ENCODE data around the gene CYRIA.

CYRIA gene

GRCh38 chr2:16635791-16636699 lies 29.6 kb downstream of the CYRIA start:
- DNase-seq (ENCODE audit: insufficient read length, low spot score) (no peak), FAIRE-seq (no peak)
- TF ChIP-seq POU2F2 (IDR thresholded peaks at IDR 0.05; ENCODE audit: low read depth, low read length): no peak
- TF ChIP-seq SPI1 (IDR thresholded peaks at IDR 0.05; ENCODE audit: low read depth, low read length): no peak
- no peak for TF ChIP-seq POLR2A (IDR thresholded peaks at IDR 0.05; ENCODE audit: low read depth, low read length)
- TF ChIP-seq PAX5 (IDR thresholded peaks at IDR 0.05; ENCODE audit: insufficient read depth, low read length, severe bottlenecking): no peak
- TF ChIP-seq TAF1 (IDR thresholded peaks at IDR 0.05; ENCODE audit: low read depth, low read length): no peak
- TF ChIP-seq POLR2AphosphoS5 (IDR thresholded peaks at IDR 0.05; ENCODE audit: low read depth, low read length): no peak

- DNase-seq (ENCODE audit: insufficient read length, low spot score) (no peak), FAIRE-seq (no peak)
- TF ChIP-seq POLR2AphosphoS5 (IDR thresholded peaks at IDR 0.05; ENCODE audit: low read depth, low read length): no peak
- TF ChIP-seq POLR2A (IDR thresholded peaks at IDR 0.05; ENCODE audit: low read depth, low read length): no peak
- TF ChIP-seq SPI1 (IDR thresholded peaks at IDR 0.05; ENCODE audit: low read depth, low read length): no peak
- TF ChIP-seq TAF1 (IDR thresholded peaks at IDR 0.05; ENCODE audit: low read depth, low read length): no peak
- no peak for TF ChIP-seq PAX5 (IDR thresholded peaks at IDR 0.05; ENCODE audit: insufficient read depth, low read length, severe bottlenecking)
- no peak for TF ChIP-seq POU2F2 (IDR thresholded peaks at IDR 0.05; ENCODE audit: low read depth, low read length)
These were observed 31.8 kb downstream of the CYRIA start for GRCh38 chr2:16633621-16634430.

GRCh38 chr2:16632598-16632997 lies 33.0 kb downstream of the CYRIA start:
- DNase-seq (ENCODE audit: insufficient read length, low spot score) (no peak), FAIRE-seq (no peak)
- no peak for TF ChIP-seq POLR2A (IDR thresholded peaks at IDR 0.05; ENCODE audit: low read depth, low read length)
- TF ChIP-seq POU2F2 (IDR thresholded peaks at IDR 0.05; ENCODE audit: low read depth, low read length): no peak
- TF ChIP-seq SPI1 (IDR thresholded peaks at IDR 0.05; ENCODE audit: low read depth, low read length): no peak
- no peak for TF ChIP-seq PAX5 (IDR thresholded peaks at IDR 0.05; ENCODE audit: insufficient read depth, low read length, severe bottlenecking)
- TF ChIP-seq TAF1 (IDR thresholded peaks at IDR 0.05; ENCODE audit: low read depth, low read length): no peak
- TF ChIP-seq POLR2AphosphoS5 (IDR thresholded peaks at IDR 0.05; ENCODE audit: low read depth, low read length): no peak

- no peak for DNase-seq (ENCODE audit: insufficient read length, low spot score)
- TF ChIP-seq TAF1 (IDR thresholded peaks at IDR 0.05; ENCODE audit: low read depth, low read length): no peak
- TF ChIP-seq POU2F2 (IDR thresholded peaks at IDR 0.05; ENCODE audit: low read depth, low read length): no peak
- TF ChIP-seq PAX5 (IDR thresholded peaks at IDR 0.05; ENCODE audit: insufficient read depth, low read length, severe bottlenecking): no peak
- TF ChIP-seq SPI1 (IDR thresholded peaks at IDR 0.05; ENCODE audit: low read depth, low read length): peak; percentile 78
- no peak for FAIRE-seq
These were observed 35.2 kb downstream of the CYRIA start for GRCh38 chr2:16630463-16630862.

- no peak for FAIRE-seq
These were observed 35.9 kb downstream of the CYRIA start for GRCh38 chr2:16629770-16630169.

GRCh38 chr2:16629044-16629443 lies 36.6 kb downstream of the CYRIA start:
- no peak for DNase-seq (ENCODE audit: insufficient read length, low spot score)
- no peak for FAIRE-seq
- TF ChIP-seq POLR2AphosphoS5 (IDR thresholded peaks at IDR 0.05; ENCODE audit: low read depth, low read length): no peak

More at GRCh38 chr2:16629770-16630169, 35.9 kb downstream of the CYRIA start:
- no peak for TF ChIP-seq SPI1 (IDR thresholded peaks at IDR 0.05; ENCODE audit: low read depth, low read length)
- TF ChIP-seq TAF1 (IDR thresholded peaks at IDR 0.05; ENCODE audit: low read depth, low read length): no peak
- TF ChIP-seq POLR2A (IDR thresholded peaks at IDR 0.05; ENCODE audit: low read depth, low read length): no peak
- no peak for TF ChIP-seq POLR2AphosphoS5 (IDR thresholded peaks at IDR 0.05; ENCODE audit: low read depth, low read length)
- TF ChIP-seq PAX5 (IDR thresholded peaks at IDR 0.05; ENCODE audit: insufficient read depth, low read length, severe bottlenecking): no peak
- TF ChIP-seq POU2F2 (IDR thresholded peaks at IDR 0.05; ENCODE audit: low read depth, low read length): no peak
- no peak for DNase-seq (ENCODE audit: insufficient read length, low spot score)

- no peak for FAIRE-seq
- DNase-seq (ENCODE audit: insufficient read length, low spot score): no peak
- no peak for TF ChIP-seq POLR2A (IDR thresholded peaks at IDR 0.05; ENCODE audit: low read depth, low read length)
- TF ChIP-seq POLR2AphosphoS5 (IDR thresholded peaks at IDR 0.05; ENCODE audit: low read depth, low read length): no peak
- no peak for TF ChIP-seq PAX5 (IDR thresholded peaks at IDR 0.05; ENCODE audit: insufficient read depth, low read length, severe bottlenecking)
- no peak for TF ChIP-seq TAF1 (IDR thresholded peaks at IDR 0.05; ENCODE audit: low read depth, low read length)
- no peak for TF ChIP-seq POU2F2 (IDR thresholded peaks at IDR 0.05; ENCODE audit: low read depth, low read length)
- no peak for TF ChIP-seq SPI1 (IDR thresholded peaks at IDR 0.05; ENCODE audit: low read depth, low read length)
These were observed 37.3 kb downstream of the CYRIA start for GRCh38 chr2:16628314-16628713.

- TF ChIP-seq TAF1 (IDR thresholded peaks at IDR 0.05; ENCODE audit: low read depth, low read length): no peak
- TF ChIP-seq SPI1 (IDR thresholded peaks at IDR 0.05; ENCODE audit: low read depth, low read length): no peak
- no peak for TF ChIP-seq POLR2AphosphoS5 (IDR thresholded peaks at IDR 0.05; ENCODE audit: low read depth, low read length)
- TF ChIP-seq PAX5 (IDR thresholded peaks at IDR 0.05; ENCODE audit: insufficient read depth, low read length, severe bottlenecking): no peak
- no peak for TF ChIP-seq POLR2A (IDR thresholded peaks at IDR 0.05; ENCODE audit: low read depth, low read length)
- TF ChIP-seq POU2F2 (IDR thresholded peaks at IDR 0.05; ENCODE audit: low read depth, low read length): no peak
- FAIRE-seq (no peak), DNase-seq (ENCODE audit: insufficient read length, low spot score) (no peak)
These were observed 38.5 kb downstream of the CYRIA start for GRCh38 chr2:16626997-16627605.

GRCh38 chr2:16626497-16626896 lies 39.1 kb downstream of the CYRIA start:
- FAIRE-seq (no peak), DNase-seq (ENCODE audit: insufficient read length, low spot score) (no peak)
- TF ChIP-seq SPI1 (IDR thresholded peaks at IDR 0.05; ENCODE audit: low read depth, low read length) (no peak), POLR2AphosphoS5 (IDR thresholded peaks at IDR 0.05; ENCODE audit: low read depth, low read length) (no peak), TAF1 (IDR thresholded peaks at IDR 0.05; ENCODE audit: low read depth, low read length) (no peak), POLR2A (IDR thresholded peaks at IDR 0.05; ENCODE audit: low read depth, low read length) (no peak), POU2F2 (IDR thresholded peaks at IDR 0.05; ENCODE audit: low read depth, low read length) (no peak), PAX5 (IDR thresholded peaks at IDR 0.05; ENCODE audit: insufficient read depth, low read length, severe bottlenecking) (no peak)

Measured in GM12891 (cell line).